ENCODE results near the gene CRLF2. TPM values are rescaled to one million over a fixed set of nuclear protein-coding genes. Genes with fewer than 3 reads are reported as not detected.
"Not testable (repeated sequence)": the region's sequence is repeated elsewhere in the genome, so short reads cannot be mapped to it uniquely, and the experiment has no call there.

Gene CRLF2
- total RNA-seq, 3 donors from 2014 or later (not counting 1 experiment from before 2014, with no cell fraction given) = 1.3 TPM; not detected in 2

DNA sequence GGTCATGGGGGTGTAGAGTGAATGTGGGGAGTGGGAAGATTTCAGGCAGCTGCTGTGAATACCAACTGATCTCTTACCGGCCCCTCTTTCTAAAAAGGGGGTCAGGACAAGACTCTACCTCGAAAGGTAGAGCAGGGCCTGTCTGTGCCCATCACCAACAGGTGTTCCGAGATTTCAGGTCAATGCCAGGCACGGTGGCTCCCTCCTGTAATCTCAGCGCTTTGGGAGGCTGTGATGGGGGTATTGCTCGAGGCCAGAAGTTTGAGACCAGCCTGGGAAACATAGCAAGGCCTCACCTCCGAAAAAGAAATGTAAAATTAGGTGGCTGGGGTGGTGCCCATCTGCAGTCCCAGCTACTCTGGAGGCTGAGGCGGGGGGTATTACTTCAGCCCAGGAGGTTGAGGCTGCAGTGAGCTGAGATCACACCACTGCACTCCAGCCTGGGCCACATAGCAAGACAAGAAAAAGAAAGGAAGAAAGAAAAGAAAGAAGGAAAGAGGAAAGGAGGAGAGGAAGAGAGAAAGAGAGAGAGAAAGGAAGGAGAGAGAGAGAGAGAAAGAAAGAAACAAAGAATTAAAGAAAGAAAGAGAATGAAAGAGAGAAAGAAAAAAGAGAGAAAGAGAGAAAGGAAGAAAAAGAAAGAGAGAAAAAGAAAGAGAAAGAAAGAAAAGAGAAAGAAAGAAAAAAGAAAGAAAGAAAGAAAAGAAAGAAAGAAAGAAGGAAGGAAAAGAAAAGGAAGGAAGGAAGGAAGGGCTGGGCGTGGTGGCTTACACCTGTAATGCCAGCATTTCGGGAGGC, 50.1 kb downstream of the CRLF2 start:
- Histone ChIP-seq H3K4me1 (ENCODE audit: control insufficient read depth, insufficient read depth, low read length) (peaks cover 4% of the 10 kb centered on the region), H3K27ac (ENCODE audit: low read length) (no peak overlapping the region), H3K4me3 (ENCODE audit: low read length) (no peak overlapping the region), H3K36me3 (ENCODE audit: control insufficient read depth, insufficient read depth, low read length) (no peaks in the 10 kb centered on the region), H3K27me3 (ENCODE audit: control insufficient read depth, insufficient read depth, low read length) (no peaks in the 10 kb centered on the region), H3K9me3 (ENCODE audit: control insufficient read depth, insufficient read depth, low read length) (no peaks in the 10 kb centered on the region)
- no peak for DNase-seq
- Mint-ChIP-seq H3K4me1 (peaks cover 8 to 19% of the 10 kb centered on the region in 2 donors), H3K9me3 (peaks cover 9 to 14% of the 10 kb centered on the region in 2 donors), H3K36me3 (no peaks in the 10 kb centered on the region), H3K27ac (no peak overlapping the region), H3K27me3 (ENCODE audit: low read depth in 2 of 2) (no peaks in the 10 kb centered on the region), H3K4me3 (no peak overlapping the region)
- intact Hi-C loops (cut with micrococcal nuclease) = no loop called here
- 80% methylated on average over 10 of the region's 10 CpGs for WGBS (ENCODE audit: insufficient coverage)
- TF ChIP-seq, protein P1, sequence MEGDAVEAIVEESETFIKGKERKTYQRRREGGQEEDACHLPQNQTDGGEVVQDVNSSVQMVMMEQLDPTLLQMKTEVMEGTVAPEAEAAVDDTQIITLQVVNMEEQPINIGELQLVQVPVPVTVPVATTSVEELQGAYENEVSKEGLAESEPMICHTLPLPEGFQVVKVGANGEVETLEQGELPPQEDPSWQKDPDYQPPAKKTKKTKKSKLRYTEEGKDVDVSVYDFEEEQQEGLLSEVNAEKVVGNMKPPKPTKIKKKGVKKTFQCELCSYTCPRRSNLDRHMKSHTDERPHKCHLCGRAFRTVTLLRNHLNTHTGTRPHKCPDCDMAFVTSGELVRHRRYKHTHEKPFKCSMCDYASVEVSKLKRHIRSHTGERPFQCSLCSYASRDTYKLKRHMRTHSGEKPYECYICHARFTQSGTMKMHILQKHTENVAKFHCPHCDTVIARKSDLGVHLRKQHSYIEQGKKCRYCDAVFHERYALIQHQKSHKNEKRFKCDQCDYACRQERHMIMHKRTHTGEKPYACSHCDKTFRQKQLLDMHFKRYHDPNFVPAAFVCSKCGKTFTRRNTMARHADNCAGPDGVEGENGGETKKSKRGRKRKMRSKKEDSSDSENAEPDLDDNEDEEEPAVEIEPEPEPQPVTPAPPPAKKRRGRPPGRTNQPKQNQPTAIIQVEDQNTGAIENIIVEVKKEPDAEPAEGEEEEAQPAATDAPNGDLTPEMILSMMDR (IDR thresholded peaks at IDR 0.05) = no peak
- ATAC-seq = no peak

GRCh38 chrX:1159548-1159947, 52.9 kb downstream of the CRLF2 start:
- Histone ChIP-seq H3K27ac (ENCODE audit: low read length) (no peak overlapping the region), H3K4me3 (ENCODE audit: low read length) (no peak overlapping the region), H3K9me3 (ENCODE audit: control insufficient read depth, insufficient read depth, low read length) (no peaks in the 10 kb centered on the region), H3K27me3 (ENCODE audit: control insufficient read depth, insufficient read depth, low read length) (no peaks in the 10 kb centered on the region), H3K4me1 (ENCODE audit: control insufficient read depth, insufficient read depth, low read length) (peaks cover under 1% of the 10 kb centered on the region), H3K36me3 (ENCODE audit: control insufficient read depth, insufficient read depth, low read length) (no peaks in the 10 kb centered on the region)
- Mint-ChIP-seq H3K27me3 (ENCODE audit: low read depth in 2 of 2) (no peaks in the 10 kb centered on the region), H3K4me1 (peaks cover 5 to 17% of the 10 kb centered on the region in 2 donors), H3K36me3 (no peaks in the 10 kb centered on the region), H3K9me3 (peaks cover 9 to 14% of the 10 kb centered on the region in 2 donors), H3K27ac (peak overlapping the region; percentile 44 to 65), H3K4me3 (no peak overlapping the region)
- TF ChIP-seq, protein P1 (IDR thresholded peaks at IDR 0.05) = no peak
- ATAC-seq (no peak), DNase-seq (no peak)
- intact Hi-C loops (cut with micrococcal nuclease) = no loop called here

- H3K27me3 Mint-ChIP-seq (ENCODE audit: low read depth in 2 of 2); H3K36me3 ChIP-seq (ENCODE audit: control insufficient read depth, insufficient read depth, low read length); H3K27me3 ChIP-seq (ENCODE audit: control insufficient read depth, insufficient read depth, low read length); H3K4me3 ChIP-seq (ENCODE audit: low read length); H3K36me3 Mint-ChIP-seq; H3K4me1 ChIP-seq (ENCODE audit: control insufficient read depth, insufficient read depth, low read length); H3K4me3 Mint-ChIP-seq; intact Hi-C loops (cut with micrococcal nuclease); ATAC-seq; H3K9me3 ChIP-seq (ENCODE audit: control insufficient read depth, insufficient read depth, low read length); H3K27ac ChIP-seq (ENCODE audit: low read length); H3K27ac Mint-ChIP-seq; DNase-seq: not testable (repeated sequence)
- peaks cover 9 to 14% of the 10 kb centered on the region in 2 donors for H3K9me3 Mint-ChIP-seq
- H3K4me1 Mint-ChIP-seq = peaks cover 5 to 17% of the 10 kb centered on the region in 2 donors
- WGBS (ENCODE audit: insufficient coverage) = 90% methylated on average over 24 of the region's 24 CpGs
These were observed 55.6 kb downstream of the CRLF2 start for GRCh38 chrX:1156681-1157455.

- DNase-seq (no peak), ATAC-seq (no peak)
- Histone ChIP-seq H3K27me3 (ENCODE audit: control insufficient read depth, insufficient read depth, low read length) (no peaks in the 10 kb centered on the region), H3K4me3 (ENCODE audit: low read length) (no peak overlapping the region), H3K27ac (ENCODE audit: low read length) (no peak overlapping the region), H3K4me1 (ENCODE audit: control insufficient read depth, insufficient read depth, low read length) (no peaks in the 10 kb centered on the region), H3K36me3 (ENCODE audit: control insufficient read depth, insufficient read depth, low read length) (no peaks in the 10 kb centered on the region), H3K9me3 (ENCODE audit: control insufficient read depth, insufficient read depth, low read length) (no peaks in the 10 kb centered on the region)
- WGBS (ENCODE audit: insufficient coverage) = 76% methylated on average over 9 of the region's 9 CpGs
- intact Hi-C loops (cut with micrococcal nuclease) = no loop called here
- no peak overlapping the region for H3K27ac Mint-ChIP-seq
- H3K9me3 Mint-ChIP-seq = no peaks in the 10 kb centered on the region
- H3K27me3 Mint-ChIP-seq (ENCODE audit: low read depth in 2 of 2) = peaks cover 9% of the 10 kb centered on the region in 2 donors
- TF ChIP-seq, protein P1 (IDR thresholded peaks at IDR 0.05) = no peak
- H3K4me1 Mint-ChIP-seq = no peaks in the 10 kb centered on the region
- H3K36me3 Mint-ChIP-seq = no peaks in the 10 kb centered on the region
- H3K4me3 Mint-ChIP-seq = no peak overlapping the region
These were observed 58.5 kb downstream of the CRLF2 start for GRCh38 chrX:1153940-1154339.
